22Rv1 (cell line): ENCODE data around the gene PRKACB.

Experiments
- H3K27ac ChIP-seq: fragments of 450-650 bp; 2 replicates; pipeline ENCODE4 v1.5.1; 2017
- ZFX ChIP-seq: fragments of 450-650 bp; IDR thresholded peaks from 2 replicates; pipeline ENCODE4 v1.6.1; 2017; ENCODE audit warnings: antibody characterized with exemption, borderline replicate concordance
- TF ChIP-seq, protein P1 (sequence below): fragments of 450-650 bp; IDR thresholded peaks from 2 replicates; pipeline ENCODE4 v1.5.1; 2017; ENCODE audit warnings: mild to moderate bottlenecking

The PRKACB gene

DNA sequence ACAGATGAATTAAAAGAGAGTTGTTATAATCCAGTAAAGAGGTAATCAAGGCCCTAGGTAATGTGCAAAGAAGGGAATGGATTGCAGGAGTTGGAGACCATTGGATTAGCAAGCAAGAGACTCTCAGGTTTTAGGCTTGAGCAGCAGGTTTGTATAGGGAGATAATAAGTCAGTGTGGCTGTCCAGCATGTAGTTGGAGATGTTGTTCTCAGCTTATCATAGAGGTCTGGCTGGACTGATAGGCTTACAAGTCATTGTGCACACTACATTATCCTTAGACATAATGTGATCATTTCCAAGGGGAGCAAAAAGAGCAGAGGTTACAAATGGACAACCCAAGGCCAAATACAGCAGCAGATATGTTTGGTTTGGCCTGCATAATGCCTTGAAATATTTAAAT is 111.5 kb downstream of the PRKACB start:
- TF ChIP-seq, protein P1, sequence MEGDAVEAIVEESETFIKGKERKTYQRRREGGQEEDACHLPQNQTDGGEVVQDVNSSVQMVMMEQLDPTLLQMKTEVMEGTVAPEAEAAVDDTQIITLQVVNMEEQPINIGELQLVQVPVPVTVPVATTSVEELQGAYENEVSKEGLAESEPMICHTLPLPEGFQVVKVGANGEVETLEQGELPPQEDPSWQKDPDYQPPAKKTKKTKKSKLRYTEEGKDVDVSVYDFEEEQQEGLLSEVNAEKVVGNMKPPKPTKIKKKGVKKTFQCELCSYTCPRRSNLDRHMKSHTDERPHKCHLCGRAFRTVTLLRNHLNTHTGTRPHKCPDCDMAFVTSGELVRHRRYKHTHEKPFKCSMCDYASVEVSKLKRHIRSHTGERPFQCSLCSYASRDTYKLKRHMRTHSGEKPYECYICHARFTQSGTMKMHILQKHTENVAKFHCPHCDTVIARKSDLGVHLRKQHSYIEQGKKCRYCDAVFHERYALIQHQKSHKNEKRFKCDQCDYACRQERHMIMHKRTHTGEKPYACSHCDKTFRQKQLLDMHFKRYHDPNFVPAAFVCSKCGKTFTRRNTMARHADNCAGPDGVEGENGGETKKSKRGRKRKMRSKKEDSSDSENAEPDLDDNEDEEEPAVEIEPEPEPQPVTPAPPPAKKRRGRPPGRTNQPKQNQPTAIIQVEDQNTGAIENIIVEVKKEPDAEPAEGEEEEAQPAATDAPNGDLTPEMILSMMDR, result no peak
- no peak for TF ChIP-seq ZFX
- no peak overlapping the region for H3K27ac ChIP-seq

DNA sequence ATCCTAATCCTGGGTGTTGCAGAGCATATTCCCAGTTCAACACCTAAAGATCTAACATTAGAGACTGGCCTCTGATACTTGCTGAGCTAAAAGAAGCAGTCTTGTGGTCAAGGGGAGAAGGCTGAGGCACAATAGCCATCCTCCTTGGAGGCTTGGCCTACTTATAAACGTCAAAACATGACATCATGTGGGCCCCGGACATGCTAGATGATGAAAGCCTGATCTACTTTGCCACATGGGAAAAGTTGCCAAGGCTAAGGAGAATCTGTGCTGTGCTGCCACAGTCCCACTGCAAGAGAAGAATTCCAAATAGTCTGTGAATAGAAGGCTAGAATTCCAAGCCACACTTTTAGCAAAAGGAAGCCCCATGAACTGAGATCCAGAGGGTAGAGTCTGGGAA is 113.5 kb downstream of the PRKACB start:
- TF ChIP-seq, protein P1, result no peak
- no peak for TF ChIP-seq ZFX

DNA sequence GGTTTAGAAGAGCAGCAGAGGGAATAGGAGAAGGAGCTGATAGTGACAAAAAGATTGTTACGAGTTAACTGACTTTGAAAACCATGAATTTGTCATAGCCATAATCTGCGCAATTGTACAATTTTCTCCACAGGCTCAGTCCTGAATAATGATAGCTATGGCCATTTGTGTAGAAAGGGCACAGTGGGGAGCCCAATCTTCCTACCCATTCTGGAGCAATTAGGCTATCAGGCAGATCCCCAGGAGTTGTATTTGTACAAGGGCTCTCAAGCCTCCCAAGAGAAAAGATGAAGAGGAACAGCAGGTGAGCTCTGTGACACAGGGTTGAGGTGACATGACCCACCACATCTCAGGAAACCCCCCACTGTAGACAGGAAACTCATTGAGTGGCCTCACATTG is 115.3 kb downstream of the PRKACB start:
- H3K27ac ChIP-seq, result no peak overlapping the region

More for the DNA sequence above, 113.5 kb downstream of the PRKACB start:
- no peak overlapping the region for H3K27ac ChIP-seq

DNA sequence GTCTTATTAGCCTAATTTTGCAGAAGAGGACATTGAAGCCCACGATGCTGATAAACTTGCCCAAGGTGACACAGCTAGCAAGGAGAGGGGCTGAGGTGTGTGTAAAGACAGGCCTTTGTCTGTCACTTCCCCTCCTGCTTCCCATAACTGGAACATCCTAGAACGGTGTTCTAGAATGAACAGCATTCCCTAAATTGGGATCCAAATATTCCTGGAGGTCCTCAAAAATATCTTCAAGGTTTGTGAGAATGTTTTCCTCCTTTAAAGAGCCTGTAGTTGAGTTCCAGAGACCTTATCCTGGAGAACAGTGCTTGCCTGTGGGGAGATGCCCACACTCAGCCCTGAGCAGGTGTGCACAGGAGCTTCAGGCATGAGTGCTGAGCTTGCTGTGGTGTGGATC is 115.9 kb downstream of the PRKACB start:
- TF ChIP-seq, protein P1, result no peak
- no peak for TF ChIP-seq ZFX
- no peak overlapping the region for H3K27ac ChIP-seq

More for the DNA sequence above, 115.3 kb downstream of the PRKACB start:
- TF ChIP-seq, protein P1, result no peak
- TF ChIP-seq ZFX, result no peak

DNA sequence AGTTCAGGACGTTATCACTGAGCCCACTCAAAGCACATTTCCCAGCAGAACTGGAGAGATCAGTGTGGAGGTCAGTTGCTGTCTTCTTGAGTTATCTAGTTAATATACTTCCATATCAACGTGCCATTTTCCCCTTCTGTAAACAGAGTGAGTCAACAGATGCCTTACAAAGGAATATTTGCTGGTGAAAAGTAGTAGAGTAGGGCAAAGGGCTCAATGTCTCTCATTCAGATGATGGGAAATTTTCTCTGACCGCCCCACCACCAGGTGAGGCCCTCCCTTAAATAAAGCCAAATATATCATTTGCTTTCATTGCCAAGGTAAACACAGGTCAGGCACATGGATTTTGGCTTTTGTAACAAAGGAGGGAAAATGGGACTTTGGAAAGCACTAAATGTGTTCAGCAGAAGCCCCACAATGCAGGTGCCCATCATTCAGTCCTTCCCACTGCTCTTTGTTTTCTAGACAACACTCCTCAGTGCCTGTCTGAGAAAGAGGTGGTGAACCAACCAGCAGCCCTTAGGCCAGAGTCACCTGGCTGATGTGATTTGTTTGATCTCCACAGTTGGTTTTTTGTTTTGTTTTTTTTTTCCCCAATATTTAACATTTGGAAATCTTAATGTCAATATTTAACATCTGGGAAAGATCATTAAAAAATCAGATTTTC is 116.9 kb downstream of the PRKACB start:
- TF ChIP-seq ZFX, result no peak
- TF ChIP-seq, protein P1, result no peak
- no peak overlapping the region for H3K27ac ChIP-seq

DNA sequence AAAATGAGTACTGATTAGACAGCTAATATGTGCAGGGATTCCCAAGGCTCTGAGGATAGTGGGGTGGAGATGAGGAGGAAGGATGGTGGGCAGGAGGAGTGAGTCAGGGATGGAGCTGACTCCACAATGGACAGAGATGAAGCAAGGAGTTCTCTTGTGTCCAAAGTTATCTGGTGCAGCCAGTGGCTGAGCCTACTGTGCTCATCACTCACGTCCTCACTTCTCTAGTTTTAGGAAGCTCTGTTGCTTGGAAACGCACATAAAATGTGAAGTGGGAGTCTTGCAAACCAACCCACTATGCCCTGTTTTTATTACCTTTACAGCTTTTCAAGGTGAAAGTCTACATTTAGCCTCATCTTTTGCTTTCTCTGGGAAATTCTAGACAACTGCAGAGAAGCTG is 120.9 kb downstream of the PRKACB start:
- H3K27ac ChIP-seq, result no peak overlapping the region
- no peak for TF ChIP-seq ZFX
- TF ChIP-seq, protein P1, result no peak

DNA sequence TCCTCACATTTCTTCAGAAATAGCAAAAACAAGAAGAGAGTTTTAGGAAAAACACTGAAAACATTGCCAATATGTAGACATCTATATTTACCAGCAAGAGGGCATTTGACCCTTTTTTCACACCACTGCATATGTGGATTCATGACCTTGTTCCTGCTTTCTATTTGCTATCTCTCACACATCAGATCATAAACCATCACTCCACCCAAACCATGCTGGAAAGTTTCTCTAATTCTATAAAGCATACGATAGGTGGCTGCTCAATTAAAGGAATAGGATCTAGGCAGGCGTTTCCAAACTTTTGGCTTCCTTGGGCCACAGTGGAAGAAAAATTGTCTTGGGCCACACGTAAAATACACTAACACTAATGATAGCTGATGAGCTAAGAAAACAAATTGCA is 121.8 kb downstream of the PRKACB start:
- TF ChIP-seq, protein P1, result no peak
- TF ChIP-seq ZFX, result no peak
- H3K27ac ChIP-seq, result no peak overlapping the region
